Measurements from ENCODE around the gene RANBP17.

The RANBP17 gene

DNA sequence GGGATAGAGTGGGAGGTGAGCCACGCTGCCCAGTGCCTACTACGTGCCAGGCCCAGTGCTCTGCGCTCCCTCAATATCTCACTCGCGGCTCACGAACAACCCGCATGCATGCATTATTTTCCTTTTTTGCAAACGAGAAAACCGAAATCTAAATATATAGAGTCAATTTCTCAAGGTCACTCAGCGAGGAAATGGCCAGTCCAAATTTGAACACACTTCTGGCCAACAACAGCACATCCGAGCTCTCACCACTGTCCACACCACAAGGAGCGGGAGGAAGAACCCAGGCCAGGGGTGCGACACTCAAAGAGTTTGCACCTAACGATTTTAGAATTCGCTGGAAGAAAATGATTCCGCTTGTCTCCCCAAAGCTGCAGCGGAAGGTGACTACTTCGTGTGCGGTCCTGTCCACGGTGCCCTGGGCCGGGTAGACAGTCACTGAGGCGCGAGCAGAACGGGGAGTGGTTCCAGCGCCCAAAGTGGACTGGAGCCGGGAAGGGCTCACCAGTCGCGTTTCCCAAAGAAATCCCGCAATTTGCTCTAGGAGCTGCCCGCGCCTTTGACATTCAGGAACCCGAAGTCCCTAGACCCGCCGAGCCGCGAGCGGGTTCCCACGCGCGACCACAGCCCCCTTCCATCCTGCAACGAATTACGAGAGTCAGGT, 446.1 kb downstream of the RANBP17 start:
- no peak for DNase-seq

DNA sequence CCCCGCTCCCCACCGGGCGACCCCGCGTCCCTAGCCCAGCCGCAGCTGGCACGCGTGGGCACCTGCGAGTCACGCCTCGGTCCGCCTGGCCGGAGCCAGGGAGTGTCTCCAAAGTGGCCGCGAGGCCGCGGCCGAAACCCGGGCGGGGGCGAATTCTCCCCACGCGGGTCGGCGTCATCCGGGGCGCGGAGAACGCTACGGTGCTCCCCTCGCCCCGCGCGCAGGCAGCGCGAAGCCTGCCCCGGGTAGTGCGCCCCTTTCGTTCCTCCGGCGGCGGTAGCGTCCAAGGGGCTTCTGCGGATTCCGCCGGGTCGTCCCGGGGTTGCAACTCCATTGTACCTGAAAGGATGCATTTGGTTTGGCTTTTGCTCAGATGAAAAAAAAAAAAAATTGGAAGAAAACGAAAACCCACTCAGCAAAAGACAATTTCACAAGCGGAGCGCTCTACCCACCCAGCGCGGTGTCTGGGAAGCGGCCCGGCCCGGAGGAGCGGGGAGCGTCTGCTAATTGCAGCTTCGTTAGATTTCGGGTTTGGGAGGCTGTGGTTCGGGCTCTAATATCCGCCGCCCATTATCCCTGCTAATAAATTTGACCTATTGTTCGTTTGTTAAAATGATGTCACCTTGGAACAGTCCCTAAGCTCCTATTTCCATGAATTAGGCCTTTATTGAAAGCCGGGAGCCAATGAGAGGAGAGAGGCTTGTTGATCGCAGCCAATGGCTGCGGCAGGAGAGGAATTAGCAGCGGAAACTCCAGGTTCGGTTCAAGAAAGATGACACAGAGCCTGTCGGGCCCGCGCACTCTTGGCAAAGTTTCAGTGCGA, 446.8 kb downstream of the RANBP17 start, which contains the start of gene TLX3:
Gene TLX3 (plus strand): TSS at position 796 of the 823 bp plus-strand sequence. CDS start 118 bp downstream, outside the sequence.
- DNase-seq = no peak

DNA sequence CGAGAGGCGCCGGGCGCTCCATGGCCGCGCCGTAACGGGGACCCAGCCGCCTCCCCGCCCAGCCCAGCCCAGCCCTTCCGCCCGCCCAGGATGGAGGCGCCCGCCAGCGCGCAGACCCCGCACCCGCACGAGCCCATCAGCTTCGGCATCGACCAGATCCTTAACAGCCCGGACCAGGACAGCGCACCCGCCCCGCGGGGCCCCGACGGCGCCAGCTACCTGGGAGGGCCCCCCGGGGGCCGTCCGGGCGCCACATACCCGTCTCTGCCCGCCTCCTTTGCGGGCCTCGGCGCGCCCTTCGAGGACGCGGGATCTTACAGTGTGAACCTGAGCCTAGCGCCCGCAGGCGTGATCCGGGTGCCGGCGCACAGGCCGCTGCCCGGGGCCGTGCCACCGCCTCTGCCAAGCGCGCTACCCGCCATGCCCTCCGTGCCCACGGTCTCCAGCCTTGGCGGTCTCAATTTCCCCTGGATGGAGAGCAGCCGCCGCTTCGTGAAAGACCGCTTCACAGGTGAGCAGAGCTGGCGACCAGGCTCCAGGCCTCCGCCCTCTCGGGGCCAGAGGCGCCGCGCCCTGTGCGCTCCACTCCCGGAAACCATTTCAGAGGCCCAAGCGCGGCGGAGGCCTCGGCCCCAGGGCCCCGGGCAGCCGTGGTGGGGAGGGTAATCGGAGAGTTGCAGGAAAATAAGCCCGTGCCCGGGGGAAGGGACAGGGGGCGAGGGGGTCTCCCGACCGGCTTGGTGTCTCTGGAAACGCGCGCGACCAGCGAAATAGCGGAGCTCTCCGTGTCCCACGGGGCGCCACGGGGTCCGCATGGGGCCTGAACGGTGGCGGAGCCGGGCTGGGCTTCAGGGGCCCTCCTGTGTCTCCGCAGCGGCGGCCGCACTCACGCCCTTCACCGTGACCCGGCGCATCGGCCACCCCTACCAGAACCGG, 447.7 kb downstream of the RANBP17 start:
- no peak for DNase-seq

DNA sequence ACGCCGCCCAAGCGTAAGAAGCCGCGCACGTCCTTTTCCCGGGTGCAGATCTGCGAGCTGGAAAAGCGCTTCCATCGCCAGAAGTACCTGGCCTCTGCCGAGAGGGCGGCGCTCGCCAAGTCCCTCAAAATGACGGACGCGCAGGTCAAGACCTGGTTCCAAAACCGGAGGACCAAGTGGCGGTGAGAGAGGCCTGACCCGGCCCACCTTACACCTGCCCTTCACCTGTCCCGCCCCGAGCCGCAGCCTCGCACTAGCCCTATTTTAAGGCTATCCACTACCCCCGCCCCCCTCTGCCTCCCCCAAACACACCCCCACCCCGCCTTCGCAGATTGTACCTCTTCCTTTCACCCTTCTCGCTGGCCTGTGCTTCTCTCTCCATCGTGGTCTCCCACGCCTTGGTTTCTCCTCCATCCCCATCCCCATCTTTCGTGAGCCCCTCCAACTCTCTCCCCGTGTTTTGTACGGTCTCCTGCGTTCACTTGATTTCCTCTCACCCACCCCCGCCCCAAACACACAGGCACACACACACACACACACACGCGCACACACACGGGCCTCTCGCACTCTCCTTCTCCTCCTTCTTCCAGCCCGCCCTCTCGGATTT, 448.5 kb downstream of the RANBP17 start:
- no peak for DNase-seq

DNA sequence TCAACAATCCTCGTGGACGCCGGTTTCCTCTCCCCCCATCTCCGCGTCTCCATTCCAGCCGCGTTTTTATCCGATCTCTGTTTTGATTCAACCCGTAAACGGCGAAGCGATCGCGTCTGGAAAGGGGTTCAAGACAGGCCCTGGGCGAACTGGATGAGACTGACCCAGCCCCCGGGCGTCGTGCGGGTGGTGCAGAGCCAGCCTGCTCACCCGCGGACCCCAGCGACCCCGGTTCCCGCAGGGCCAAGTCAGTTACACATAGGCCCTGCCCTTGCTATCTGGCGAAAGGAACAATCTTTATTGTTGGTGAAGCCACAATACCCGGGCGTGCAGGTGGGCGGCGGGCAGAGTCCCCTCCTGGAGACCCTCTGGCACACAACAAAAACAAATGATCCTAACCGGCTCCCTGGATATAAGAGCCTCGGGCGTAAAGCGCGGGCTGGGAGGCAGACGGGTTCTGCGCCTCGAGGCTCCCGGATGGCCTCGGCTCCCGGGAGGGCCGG, 449.1 kb downstream of the RANBP17 start:
- no peak for DNase-seq

DNA sequence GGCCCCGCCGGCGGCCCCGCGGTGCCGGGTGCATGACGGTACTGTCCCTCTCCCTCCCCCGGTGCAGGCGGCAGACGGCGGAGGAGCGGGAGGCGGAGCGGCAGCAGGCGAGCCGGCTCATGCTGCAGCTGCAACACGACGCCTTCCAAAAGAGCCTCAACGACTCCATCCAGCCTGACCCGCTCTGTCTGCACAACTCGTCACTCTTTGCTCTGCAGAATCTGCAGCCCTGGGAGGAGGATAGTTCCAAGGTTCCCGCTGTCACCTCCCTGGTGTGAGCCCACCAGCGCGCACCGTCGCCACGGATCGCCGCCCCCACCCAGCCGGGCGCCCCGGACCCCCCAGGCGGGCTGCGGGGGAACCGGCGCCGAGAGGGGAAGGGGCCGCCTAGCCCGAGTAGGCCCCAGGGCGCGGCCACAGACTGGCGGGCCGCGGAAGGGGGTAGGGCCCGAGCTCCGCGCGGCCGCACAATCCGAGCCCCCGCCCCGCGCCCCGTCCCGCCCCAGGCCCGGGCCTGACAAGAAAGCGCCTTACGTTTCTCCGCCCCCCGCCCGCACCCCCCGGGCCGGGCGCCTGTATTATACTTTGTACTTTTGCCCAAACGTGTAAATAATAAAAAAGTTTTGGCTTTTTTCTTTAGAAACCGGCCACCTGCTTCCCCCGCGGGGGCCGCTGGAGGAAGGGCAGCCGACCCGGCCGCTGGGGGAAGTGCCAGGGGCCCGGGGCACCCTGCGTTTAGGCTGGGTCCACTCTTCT, 449.7 kb downstream of the RANBP17 start:
- DNase-seq = no peak

DNA sequence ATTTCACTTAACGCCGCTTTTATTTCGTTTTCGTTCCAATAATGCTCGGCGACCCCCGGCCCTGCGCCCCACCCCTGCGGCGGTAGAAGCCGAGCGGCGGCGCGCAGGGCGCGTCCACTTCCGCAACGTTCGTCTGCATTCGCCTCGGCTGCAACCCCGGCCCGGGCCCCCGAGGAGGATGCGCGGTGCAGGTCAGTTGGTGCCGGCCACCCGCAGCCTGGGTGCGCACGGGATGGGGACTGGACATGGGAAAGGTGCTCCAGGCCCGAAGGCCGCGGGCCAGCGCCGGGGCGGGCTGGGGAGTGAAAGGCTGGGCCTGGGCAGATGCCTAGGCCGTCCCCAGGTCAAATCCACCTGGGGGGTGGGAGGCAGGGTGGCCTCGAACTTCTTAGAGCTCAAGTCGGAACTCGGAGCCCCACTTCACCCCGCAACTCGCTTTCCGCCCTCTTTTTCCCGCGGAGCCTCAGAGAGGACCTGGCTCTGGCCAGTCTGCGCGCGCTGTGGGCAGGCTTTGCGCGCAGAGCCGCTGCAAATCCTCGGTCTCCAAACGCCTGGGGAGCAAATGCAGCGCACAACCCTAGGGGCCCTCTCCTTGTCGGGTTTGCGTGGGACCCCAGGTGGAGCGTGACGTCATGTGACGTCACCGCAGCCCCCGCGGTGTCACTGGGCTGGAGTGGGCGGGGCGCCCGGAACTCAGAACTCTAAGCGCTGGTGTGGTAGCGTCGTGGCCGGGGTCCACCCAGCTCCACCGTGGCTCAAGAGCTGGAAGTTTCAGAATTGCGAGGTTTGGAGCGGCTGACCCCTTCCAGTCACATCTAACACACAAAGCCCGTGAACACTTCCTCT, 450.5 kb downstream of the RANBP17 start:
- DNase-seq = no peak

DNA sequence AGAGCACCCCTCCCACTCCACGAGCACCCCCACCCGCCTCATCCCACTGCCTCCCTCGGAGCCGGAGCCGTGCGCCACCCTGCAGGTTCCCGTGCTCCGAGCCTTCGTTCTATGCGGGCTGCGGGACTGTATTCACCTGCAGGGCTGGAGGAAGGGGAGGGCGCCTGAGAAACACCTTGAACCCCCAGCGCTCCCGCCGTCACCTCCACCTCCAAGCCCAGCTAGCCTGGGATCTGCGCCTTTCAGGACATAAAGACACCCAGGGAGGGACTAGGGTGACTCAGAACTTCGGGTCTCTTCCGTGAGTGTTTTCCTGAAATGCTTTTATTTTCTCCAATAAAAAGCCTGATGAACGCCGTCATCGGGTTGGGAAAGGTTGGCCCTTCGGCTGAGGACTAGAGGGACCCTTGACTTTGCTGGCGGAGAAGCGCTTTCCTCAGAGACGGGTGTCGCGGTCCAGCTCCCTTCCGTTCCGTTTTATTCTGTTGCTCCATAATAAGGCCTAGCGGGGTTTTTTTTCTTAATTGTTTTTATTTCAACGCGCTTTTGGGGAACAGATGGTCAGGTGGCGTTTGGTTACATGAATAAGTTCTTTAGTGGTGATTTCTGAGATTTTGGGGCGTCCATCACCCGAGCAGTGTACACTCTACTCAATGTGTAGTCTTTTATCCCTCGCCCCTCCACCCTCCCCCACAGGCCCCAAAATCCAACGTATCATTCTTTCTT, 451.8 kb downstream of the RANBP17 start:
- no peak for DNase-seq

DNA sequence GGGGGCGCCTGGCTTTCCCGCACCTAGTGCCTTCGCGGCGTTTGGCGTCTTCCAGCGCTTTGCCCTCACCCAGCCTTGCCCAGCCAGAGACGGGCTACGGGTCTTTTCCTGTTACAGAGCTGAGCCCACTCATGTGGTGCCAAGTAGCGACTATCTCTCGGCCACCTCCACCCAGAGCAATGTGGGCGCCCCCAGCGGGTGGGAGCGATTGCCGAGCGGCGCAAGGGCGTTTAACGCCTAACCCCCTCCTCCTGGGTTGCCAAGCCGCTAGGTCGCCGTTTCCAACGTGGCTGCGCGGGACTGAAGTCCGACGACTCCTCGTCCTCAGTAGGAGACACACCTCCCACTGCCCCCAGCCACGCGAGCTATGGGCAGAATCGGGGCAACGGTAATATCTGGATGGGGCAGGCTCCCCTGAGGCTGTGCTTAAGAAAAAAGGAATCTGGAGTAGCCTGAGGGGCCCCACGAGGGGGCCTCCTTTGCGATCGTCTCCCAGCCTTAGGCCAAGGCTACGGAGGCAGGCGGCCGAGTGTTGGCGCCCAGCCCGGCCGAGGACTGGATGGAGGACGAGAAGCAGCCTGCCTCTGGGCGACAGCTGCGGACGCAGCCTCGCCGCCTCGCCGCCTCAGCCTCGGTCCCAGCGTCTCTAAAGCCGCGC, 453.0 kb downstream of the RANBP17 start:
- DNase-seq = no peak

DNA sequence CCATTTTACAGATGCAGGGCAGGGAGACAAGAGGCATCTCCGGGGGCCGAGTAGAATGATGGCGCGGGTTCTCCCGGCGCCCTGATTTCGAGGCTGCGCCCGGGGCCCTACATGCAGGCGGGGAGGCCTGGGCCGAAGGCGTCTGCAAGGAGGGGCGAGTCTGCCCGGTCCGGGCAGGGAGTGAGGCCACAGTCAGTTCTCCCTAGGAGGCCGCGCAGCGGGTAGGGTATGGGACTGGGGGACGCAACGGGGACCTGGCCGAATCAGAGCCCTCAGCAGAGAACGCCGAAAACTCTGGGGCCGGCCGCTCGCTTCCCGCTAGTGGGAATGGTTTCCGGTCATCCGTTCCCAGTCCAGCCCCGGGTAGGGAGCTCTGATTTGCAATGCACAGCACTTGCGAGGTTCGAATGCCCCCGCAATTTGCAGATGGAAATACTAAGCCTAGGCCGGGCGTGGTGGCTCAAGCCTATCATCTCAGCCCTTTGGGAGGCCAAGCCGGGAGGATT, 453.6 kb downstream of the RANBP17 start:
- DNase-seq = no peak

DNA sequence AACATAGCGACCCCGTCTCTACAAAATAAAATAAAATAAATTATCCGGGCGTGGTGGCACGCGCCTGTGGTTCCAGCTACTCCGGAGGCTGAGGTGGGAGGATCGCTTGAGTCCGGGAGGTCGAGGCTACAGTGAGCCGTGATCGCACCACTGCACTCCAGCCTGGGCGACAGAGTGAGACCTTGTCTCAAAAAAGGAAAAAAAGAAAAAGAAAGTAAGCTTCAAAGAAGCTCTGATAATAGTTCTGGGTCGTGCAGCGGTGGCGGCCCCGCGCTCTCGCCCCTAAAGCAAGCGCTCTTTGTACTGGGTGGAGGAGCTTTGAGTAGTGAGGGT, 454.1 kb downstream of the RANBP17 start:
- DNase-seq = no peak

DNA sequence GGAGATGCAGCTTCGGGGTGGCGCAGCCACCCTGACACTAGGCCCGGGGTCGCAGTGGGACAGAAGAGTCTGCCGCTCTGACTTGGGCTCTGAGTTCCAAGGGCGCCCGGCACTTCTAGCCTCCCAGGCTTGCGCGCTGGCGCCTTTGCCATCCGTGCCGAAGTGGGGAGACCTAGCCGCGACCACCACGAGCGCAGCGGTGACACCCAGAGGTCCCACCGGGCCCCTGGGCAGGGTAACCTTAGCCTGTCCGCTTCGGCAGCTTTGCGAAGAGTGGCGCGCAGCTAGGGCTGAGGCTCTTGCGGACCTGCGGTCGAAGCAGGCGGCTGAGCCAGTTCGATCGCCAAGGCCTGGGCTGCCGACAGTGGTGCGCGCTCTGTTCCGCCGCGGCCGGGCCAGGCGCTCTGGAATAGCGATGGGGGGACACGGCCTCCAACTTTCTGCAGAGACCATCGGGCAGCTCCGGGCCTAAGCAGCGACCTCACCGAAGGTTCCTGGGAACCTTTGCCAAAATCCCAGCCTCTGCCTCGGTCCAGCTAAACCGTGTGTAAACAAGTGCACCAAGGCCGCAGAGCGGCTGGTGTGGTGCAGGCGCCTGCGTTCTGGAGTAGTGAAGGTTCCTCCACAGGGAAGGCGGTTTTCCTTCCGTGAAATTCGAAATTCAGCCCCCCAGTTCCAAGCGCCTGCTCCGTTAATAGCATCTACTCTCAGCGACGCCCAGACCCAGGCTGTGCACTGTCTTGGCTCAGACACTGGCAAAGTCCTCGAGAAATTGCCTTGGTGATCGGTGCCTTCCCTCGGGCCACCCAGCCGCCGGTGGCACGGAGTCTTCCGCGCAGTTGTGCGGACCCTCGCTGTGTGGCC, 454.7 kb downstream of the RANBP17 start:
- DNase-seq = no peak

DNA sequence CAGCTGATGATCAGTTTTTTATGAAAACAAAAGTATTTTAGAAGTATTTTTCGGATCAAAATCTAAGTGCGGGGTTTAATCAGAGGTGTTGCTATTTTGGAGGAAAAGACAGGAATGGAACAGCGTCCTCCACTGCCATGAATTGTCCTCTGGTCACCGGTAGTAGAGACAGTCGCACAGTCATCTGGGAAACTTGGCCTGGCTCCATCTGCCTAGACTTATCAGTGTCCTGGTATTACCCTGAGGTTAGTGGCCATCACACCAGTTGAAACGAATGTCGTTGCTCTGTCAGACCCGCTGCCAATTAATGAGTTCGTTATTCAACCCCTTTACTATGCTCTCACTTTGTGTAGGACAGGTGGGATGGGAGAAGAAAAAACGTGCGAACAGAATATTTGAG, 455.4 kb downstream of the RANBP17 start:
- no peak for DNase-seq

DNA sequence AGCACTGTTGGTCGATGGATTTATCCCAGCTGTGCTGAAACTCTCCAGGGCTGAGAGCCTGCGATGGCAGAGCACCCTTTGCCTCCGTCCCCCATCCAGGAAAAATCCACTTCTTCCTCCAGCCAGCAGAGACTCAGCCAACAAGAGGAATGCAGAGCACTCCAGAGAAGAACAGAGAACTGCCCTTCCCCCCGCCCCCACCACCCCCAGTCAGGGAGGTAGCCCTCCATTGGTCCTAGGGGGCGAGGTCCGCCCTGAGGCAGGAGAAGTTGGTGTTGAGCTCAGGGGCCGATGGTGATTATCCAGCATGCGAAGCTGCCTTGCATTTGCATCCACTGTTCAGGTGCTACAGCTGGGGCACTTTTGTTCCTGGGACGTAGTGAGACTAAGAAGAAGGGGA, 456.2 kb downstream of the RANBP17 start:
- no peak for DNase-seq

DNA sequence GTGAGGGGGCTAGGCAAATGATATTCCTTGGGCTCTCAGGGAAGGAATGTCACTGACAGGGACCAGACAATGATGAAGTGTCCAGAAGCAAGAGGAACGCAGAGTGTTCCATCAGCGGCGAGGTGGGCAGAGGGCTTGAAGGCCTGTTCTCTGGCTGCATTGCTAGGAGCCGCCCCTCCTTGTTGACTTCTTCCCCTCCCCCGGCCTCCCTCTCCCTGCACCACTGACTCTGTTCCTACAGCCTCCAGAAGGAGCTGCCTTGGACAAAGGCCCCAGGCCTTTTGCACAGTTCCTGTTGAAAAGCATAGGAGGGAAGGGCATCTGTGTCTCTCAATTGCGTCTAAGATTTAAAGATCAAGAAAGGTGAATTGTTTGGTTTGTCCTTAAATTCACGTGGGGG, 459.6 kb downstream of the RANBP17 start:
- no peak for DNase-seq

DNA sequence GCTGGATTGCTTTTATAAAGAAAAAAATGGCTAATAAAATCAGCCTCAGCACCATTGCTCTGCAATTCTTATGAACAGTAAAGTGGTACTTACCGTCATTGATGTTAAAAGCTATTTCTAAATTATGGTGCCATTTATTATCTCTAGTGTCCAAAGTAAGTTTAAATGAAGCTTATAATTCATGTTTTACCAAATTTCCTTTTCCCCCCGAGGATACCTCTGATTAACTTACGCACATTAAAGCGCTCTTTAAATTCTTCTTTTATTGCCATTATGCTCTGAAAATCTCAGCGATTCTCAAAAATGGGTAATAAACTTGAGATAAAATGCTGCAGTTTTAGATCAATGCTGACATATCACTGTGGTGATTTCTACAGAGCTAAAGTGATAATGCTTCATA, 460.7 kb downstream of the RANBP17 start:
- no peak for DNase-seq

DNA sequence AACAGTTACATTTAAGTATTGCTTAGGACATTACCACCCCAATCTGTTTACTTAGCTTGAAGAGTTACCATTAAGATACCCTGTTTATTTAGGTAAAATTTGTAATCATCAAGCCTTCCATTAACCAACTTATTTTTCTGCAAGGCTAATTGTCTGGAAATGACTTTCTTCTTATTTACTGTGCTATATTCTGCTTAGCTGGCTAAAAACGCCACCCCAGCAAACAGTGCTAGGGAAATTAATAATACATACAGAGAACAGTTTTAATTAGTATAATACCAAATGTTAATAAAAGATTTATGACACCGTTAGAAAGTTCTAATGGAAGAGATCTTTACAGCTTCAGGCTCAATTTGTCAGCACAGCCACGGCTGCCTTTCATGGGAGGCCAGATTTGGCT, 461.2 kb downstream of the RANBP17 start:
- no peak for DNase-seq

DNA sequence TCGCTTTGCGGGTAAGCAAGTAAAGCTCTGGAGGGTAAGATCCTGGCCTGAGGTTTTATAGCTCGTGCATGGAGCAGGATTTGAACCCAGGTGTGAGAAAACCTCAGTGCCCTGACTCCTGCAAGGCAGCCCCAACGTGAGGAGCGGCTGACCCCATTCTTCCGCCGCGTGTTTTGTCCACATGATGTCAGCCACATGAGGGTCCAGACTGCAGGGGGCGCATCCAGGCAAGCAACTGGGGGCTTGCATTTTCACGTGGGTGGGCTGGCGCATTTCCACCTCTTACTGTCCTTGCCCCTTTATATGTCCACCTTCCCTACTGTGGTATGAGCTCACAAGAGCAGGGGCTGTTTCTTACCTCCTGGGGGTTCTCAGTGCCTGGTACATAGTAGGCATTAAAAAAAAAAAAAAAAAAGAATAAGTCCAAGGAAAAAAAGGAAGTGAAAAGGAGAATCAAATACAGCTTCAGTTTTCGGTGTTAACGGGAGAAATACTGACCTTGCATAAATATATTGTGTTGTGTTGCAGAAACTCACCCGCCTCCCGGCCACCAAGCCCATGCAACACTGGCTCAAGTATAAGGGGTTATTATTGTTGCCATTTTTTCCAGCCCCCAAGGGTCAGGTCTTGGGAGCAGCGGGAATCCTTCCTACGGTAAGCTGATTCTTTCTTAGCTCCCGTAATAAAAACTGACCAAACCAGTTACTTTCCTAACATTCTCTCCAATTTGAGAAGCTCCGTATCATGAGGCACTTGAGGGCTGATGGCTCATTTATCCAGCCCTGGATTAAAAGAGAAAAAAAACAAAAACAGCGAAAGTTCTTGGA, 462.2 kb downstream of the RANBP17 start:
- no peak for DNase-seq

All from CD4-positive, alpha-beta T cell treated with Interleukin-4 for 4 hours (primary cell).